ENCODE results near the gene SPEM2.

SPEM2 gene

GRCh38 chr17:7423679-7424078, 1.7 kb upstream of the SPEM2 start:
- no peak for DNase-seq

GRCh38 chr17:7425756-7426155, 340 bp downstream of the SPEM2 start:
- DNase-seq = no peak

GRCh38 chr17:7426203-7426863, 917 bp downstream of the SPEM2 start:
- no peak for DNase-seq

GRCh38 chr17:7426896-7427489, 1.6 kb downstream of the SPEM2 start:
- no peak for DNase-seq

GRCh38 chr17:7427549-7427948, 2.1 kb downstream of the SPEM2 start:
- no peak for DNase-seq

- no peak for DNase-seq
These were observed 3.1 kb downstream of the SPEM2 start, which contains the start of gene SPEM3 for GRCh38 chr17:7428557-7428956. Gene SPEM3, plus strand, starts transcription at chr17:7428857. Its CDS starts 46 bp downstream, at chr17:7428903.

- no peak for DNase-seq
These were observed 4.3 kb downstream of the SPEM2 start for GRCh38 chr17:7429722-7430121.

GRCh38 chr17:7431231-7431630, 5.8 kb downstream of the SPEM2 start:
- no peak for DNase-seq

- DNase-seq = no peak
These were observed 6.9 kb downstream of the SPEM2 start for GRCh38 chr17:7432296-7432695.

GRCh38 chr17:7435676-7436555, 10.5 kb downstream of the SPEM2 start:
- peak; percentile 62 for DNase-seq

GRCh38 chr17:7436556-7437368, 11.3 kb downstream of the SPEM2 start:
- peak; percentile 82 for DNase-seq

- DNase-seq = no peak
These were observed 12.0 kb downstream of the SPEM2 start for GRCh38 chr17:7437369-7437863.

- peak; percentile 58 for DNase-seq
These were observed 12.7 kb downstream of the SPEM2 start for GRCh38 chr17:7437950-7438614.

GRCh38 chr17:7438656-7439460, 13.4 kb downstream of the SPEM2 start:
- no peak for DNase-seq

GRCh38 chr17:7439462-7440112, 14.2 kb downstream of the SPEM2 start, which contains the start of gene FGF11:
Gene FGF11, plus strand, starts transcription at chr17:7439512. Its CDS starts 109 bp downstream, at chr17:7439621.
- DNase-seq = no peak

- DNase-seq = peak; percentile 18
These were observed 14.9 kb downstream of the SPEM2 start for GRCh38 chr17:7440113-7440833.

- peak; percentile 23 for DNase-seq
These were observed 15.4 kb downstream of the SPEM2 start for GRCh38 chr17:7440834-7441195.

GRCh38 chr17:7441266-7441665, 15.8 kb downstream of the SPEM2 start:
- DNase-seq = no peak

- DNase-seq = no peak
These were observed 16.7 kb downstream of the SPEM2 start for GRCh38 chr17:7442142-7442541.
